Panc1 (cell line): ENCODE measurements around the gene PDZD4. TPM values are rescaled to one million over a fixed set of nuclear protein-coding genes. Genes with fewer than 3 reads are reported as not detected.

Source experiments
- ATAC-seq: fragments of 200-7000 bp; cut with Tn5 transposase; 2 replicates; pipeline ENCODE4 v1.9.1; 2020; ENCODE audit warnings: mild to moderate bottlenecking, moderate library complexity
- BruUV-seq: library from RNA; stranded (reverse); fragments of 400-500 nt; replicated peaks from 2 replicates; lab custom pipeline; 2021; lab: Mats Ljungman, UMichigan
- CTCF ChIA-PET: fragments of 300-600 bp; sonication (Branson Sonifier 250); formaldehyde crosslinking; loops from one replicate; lab custom pipeline; 2022; ENCODE audit warnings: antibody characterized with exemption; lab: Charles Lee
- POLR2A ChIA-PET: fragments of 300-600 bp; sonication (Branson Sonifier 250); formaldehyde crosslinking; loops from one replicate; lab custom pipeline; 2022; ENCODE audit warnings: antibody characterized with exemption; lab: Charles Lee
- DNase-seq: peaks from one replicate; pipeline ENCODE4 v3.0.0-alpha.2; 2010; ENCODE audit warnings: low read depth, low spot score
- H3K27ac ChIP-seq: 2 replicates; pipeline ENCODE4 v1.5.1; 2011; ENCODE audit warnings: mild to moderate bottlenecking, low read length, inconsistent platforms
- H3K27me3 ChIP-seq: fragments of 200-500 bp; sonication (Bioruptor generic); 2 replicates; pipeline ENCODE4 v1.6.0; 2014; ENCODE audit warnings: low read length, inconsistent platforms; ENCODE audit not compliant: control insufficient read depth, insufficient read depth
- H3K36me3 ChIP-seq: fragments of 200-500 bp; sonication (Bioruptor generic); 2 replicates; pipeline ENCODE4 v1.5.1; 2014; ENCODE audit warnings: inconsistent platforms, mild to moderate bottlenecking, low read length, moderate library complexity; ENCODE audit not compliant: control insufficient read depth, insufficient read depth
- H3K4me1 ChIP-seq: 2 replicates; pipeline ENCODE4 v1.5.1; 2011; ENCODE audit warnings: inconsistent platforms, mild to moderate bottlenecking, low read length, moderate library complexity; ENCODE audit not compliant: control insufficient read depth, insufficient read depth
- H3K4me3 ChIP-seq, 2 experiments: 2 replicates each; pipeline ENCODE4 v1.5.1; 2011 to 2012; ENCODE audit warnings: low read depth in 2 of 2, low read length in 2 of 2, mild to moderate bottlenecking in 2 of 2, inconsistent platforms in 1 of 2, moderate library complexity in 1 of 2
- H3K9me3 ChIP-seq: fragments of 200-500 bp; sonication (Bioruptor generic); 2 replicates; pipeline ENCODE4 v1.5.1; 2014; ENCODE audit warnings: low read depth, mild to moderate bottlenecking, inconsistent platforms, low read length, moderate library complexity; ENCODE audit not compliant: control insufficient read depth, insufficient read depth
- POLR2AphosphoS5 ChIP-seq: IDR thresholded peaks from 2 replicates; pipeline ENCODE4 v1.6.1; 2012; ENCODE audit warnings: mild to moderate bottlenecking, low read depth, low read length, moderate library complexity
- SIN3A ChIP-seq: IDR thresholded peaks from 2 replicates; pipeline ENCODE4 v1.6.1; 2012; ENCODE audit warnings: low read depth, mild to moderate bottlenecking, low read length, moderate library complexity, borderline replicate concordance; ENCODE audit not compliant: insufficient read depth
- TCF7L2 ChIP-seq: IDR thresholded peaks from 2 replicates; pipeline ENCODE4 v1.6.1; 2011; ENCODE audit warnings: mild to moderate bottlenecking, low read depth, low read length, inconsistent platforms
- in situ Hi-C: cut with HindIII; loops from 2 replicates; pipeline ENCODE4 v1.10.0; 2016; ENCODE audit warnings: low sequenced_read_pairs, low pct_unique_long_range_greater_than_20kb
- intact Hi-C: fragments of 100-400 bp; cut with micrococcal nuclease; formaldehyde crosslinking; loops from one replicate; pipeline ENCODE4 v1.10.0; 2022; ENCODE audit not compliant: unreplicated experiment
- total RNA-seq: library from RNA; stranded (reverse); gene quantifications from one replicate; pipeline ENCODE4 v1.2.1, GENCODE V29; 2021; ENCODE audit not compliant: unreplicated experiment
- TF ChIP-seq, protein P1 (sequence below), 2 experiments: IDR thresholded peaks; 2 replicates each; pipeline ENCODE4 v1.6.1; 2011 to 2012; ENCODE audit warnings: low read depth in 2 of 2, control low read depth in 1 of 2, low read length in 1 of 2, mild to moderate bottlenecking in 1 of 2, moderate library complexity in 1 of 2; ENCODE audit not compliant: insufficient read depth in 1 of 2
- TF ChIP-seq, protein P2 (sequence below): fragments of 450-650 bp; IDR thresholded peaks from 2 replicates; pipeline ENCODE4 v1.5.1; 2017; ENCODE audit warnings: mild to moderate bottlenecking

The PDZD4 gene
- total RNA-seq, 1 experiment from 2014 or later: 37.2 TPM

DNA sequence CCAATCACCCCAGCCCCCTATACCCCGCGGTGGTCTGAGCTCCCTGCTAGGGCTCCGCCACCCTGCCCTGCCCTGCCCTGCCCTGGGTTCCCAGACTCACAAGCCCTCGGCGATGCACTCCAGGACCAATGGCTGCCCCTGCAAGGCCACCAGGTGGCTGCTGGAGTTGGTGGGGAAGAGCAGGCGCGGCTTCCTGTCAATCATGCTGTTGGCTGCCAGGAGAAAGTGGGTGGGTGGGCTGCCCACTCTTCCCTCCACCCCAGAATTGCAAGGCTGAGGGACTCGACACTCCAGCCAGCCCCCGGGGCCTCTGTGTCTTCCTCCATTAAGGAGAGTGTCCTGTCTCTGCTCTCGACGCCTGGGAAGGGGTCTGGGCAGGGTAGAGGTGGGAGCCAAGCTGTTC, 39.9 kb upstream of the PDZD4 start:
- no TSS peak for BruUV-seq
- TF ChIP-seq, protein P1, sequence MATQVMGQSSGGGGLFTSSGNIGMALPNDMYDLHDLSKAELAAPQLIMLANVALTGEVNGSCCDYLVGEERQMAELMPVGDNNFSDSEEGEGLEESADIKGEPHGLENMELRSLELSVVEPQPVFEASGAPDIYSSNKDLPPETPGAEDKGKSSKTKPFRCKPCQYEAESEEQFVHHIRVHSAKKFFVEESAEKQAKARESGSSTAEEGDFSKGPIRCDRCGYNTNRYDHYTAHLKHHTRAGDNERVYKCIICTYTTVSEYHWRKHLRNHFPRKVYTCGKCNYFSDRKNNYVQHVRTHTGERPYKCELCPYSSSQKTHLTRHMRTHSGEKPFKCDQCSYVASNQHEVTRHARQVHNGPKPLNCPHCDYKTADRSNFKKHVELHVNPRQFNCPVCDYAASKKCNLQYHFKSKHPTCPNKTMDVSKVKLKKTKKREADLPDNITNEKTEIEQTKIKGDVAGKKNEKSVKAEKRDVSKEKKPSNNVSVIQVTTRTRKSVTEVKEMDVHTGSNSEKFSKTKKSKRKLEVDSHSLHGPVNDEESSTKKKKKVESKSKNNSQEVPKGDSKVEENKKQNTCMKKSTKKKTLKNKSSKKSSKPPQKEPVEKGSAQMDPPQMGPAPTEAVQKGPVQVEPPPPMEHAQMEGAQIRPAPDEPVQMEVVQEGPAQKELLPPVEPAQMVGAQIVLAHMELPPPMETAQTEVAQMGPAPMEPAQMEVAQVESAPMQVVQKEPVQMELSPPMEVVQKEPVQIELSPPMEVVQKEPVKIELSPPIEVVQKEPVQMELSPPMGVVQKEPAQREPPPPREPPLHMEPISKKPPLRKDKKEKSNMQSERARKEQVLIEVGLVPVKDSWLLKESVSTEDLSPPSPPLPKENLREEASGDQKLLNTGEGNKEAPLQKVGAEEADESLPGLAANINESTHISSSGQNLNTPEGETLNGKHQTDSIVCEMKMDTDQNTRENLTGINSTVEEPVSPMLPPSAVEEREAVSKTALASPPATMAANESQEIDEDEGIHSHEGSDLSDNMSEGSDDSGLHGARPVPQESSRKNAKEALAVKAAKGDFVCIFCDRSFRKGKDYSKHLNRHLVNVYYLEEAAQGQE (IDR thresholded peaks at IDR 0.05; ENCODE audit: insufficient read depth in 1 of 2, low read depth in 2 of 2, low read length in 1 of 2): no peak
- TF ChIP-seq, protein P2, sequence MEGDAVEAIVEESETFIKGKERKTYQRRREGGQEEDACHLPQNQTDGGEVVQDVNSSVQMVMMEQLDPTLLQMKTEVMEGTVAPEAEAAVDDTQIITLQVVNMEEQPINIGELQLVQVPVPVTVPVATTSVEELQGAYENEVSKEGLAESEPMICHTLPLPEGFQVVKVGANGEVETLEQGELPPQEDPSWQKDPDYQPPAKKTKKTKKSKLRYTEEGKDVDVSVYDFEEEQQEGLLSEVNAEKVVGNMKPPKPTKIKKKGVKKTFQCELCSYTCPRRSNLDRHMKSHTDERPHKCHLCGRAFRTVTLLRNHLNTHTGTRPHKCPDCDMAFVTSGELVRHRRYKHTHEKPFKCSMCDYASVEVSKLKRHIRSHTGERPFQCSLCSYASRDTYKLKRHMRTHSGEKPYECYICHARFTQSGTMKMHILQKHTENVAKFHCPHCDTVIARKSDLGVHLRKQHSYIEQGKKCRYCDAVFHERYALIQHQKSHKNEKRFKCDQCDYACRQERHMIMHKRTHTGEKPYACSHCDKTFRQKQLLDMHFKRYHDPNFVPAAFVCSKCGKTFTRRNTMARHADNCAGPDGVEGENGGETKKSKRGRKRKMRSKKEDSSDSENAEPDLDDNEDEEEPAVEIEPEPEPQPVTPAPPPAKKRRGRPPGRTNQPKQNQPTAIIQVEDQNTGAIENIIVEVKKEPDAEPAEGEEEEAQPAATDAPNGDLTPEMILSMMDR: no peak
- no peak for TF ChIP-seq SIN3A
- TF ChIP-seq TCF7L2: no peak
- no peak for TF ChIP-seq POLR2AphosphoS5
- Histone ChIP-seq H3K27me3 (no peaks in the 10 kb centered on the region), H3K4me1 (peaks cover 14% of the 10 kb centered on the region), H3K9me3 (no peaks in the 10 kb centered on the region), H3K4me3 (no peak overlapping the region), H3K36me3 (no peaks in the 10 kb centered on the region; the same call in 1 of the 2 replicates), H3K27ac (no peak overlapping the region)
- DNase-seq (no peak), ATAC-seq (no peak)
- CTCF ChIA-PET: no interaction called here
- in situ Hi-C loops (no loop called here), intact Hi-C loops (no loop called here)
- POLR2A ChIA-PET: no interaction called here

DNA sequence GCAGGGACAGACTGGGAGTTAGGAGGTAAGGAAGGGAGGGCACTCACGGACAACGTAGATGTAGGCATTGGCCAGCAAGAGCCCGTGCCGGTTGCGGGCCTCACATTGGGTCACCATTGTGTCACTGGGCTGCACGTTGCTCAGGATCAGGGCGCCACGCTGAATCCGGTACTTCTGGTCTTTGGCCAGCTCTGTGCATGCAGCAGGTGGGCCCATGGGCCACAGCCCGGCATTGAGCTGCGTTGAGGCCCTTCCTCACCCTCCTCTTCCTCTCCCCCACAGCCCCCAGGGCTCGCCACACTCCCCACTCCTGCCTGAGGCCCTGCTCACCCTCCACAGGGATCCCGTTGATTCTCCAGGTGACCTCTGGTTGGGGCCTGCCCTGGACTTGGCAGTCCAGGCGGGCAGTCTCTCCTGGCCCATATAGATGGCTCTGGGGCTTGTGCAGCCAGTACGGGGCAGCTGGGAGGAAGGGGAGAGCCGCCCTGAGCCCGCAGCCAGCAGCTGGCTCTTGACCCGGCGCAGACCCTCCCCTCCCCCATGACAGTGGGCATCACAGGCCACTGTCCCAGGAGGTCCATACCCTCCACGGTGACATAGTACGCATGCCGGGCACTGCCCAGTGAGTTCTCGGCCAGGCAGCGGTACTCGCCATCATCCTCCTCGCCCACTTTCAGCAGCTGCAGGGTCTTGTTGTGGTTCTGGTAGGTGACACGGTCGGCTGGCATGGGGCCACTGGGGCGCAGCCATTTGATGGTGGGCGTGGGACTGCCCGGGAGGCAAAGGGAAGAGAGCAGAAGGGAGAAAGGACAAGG, 39.3 kb upstream of the PDZD4 start:
- intact Hi-C loops: no loop called here
- no peaks in the 10 kb centered on the region for H3K9me3 ChIP-seq
- H3K4me1 ChIP-seq: peaks cover 10% of the 10 kb centered on the region
- H3K36me3 ChIP-seq: no peaks in the 10 kb centered on the region; the same call in 1 of the 2 replicates
- in situ Hi-C loops: no loop called here
- DNase-seq (no peak), ATAC-seq (no peak)
- CTCF ChIA-PET: no interaction called here
- no peak overlapping the region for H3K27ac ChIP-seq
- BruUV-seq: TSS peak; percentile 64
- TF ChIP-seq, protein P1 (IDR thresholded peaks at IDR 0.05; ENCODE audit: insufficient read depth in 1 of 2, low read depth in 2 of 2, low read length in 1 of 2): no peak
- TF ChIP-seq, protein P2: no peak
- TF ChIP-seq TCF7L2 (no peak), POLR2AphosphoS5 (no peak), SIN3A (no peak)
- no peaks in the 10 kb centered on the region for H3K27me3 ChIP-seq
- POLR2A ChIA-PET: interaction anchor here (0.5 kb wide), 1 partner anchor 20 kb away, joined by 13 read pairs; no protein-coding TSS in a partner anchor
- no peak overlapping the region for H3K4me3 ChIP-seq
